OCI-LY7 (cell line): ENCODE measurements around the gene CFAP65. TPM values are rescaled to one million over a fixed set of nuclear protein-coding genes. Genes with fewer than 3 reads are reported as not detected.

Experiments used
- BruUV-seq: library from RNA; stranded (reverse); fragments of 400-500 nt; replicated peaks from 2 replicates; lab custom pipeline; 2021; lab: Mats Ljungman, UMichigan
- CTCF ChIA-PET: fragments of 300-600 bp; sonication (Branson Sonifier 250); formaldehyde crosslinking; loops from one replicate; lab custom pipeline; 2022; ENCODE audit warnings: antibody characterized with exemption; ENCODE audit not compliant: unreplicated experiment; lab: Charles Lee
- POLR2A ChIA-PET: fragments of 300-600 bp; sonication (Branson Sonifier 250); formaldehyde crosslinking; loops from one replicate; lab custom pipeline; 2022; ENCODE audit warnings: antibody characterized with exemption; lab: Charles Lee
- DNase-seq: peaks from one replicate; pipeline ENCODE4 v3.0.0-alpha.2; 2015; ENCODE audit warnings: low spot score
- H2AFZ ChIP-seq: fragments of 200-600 bp; sonication (generic), shearing (Covaris generic); 2 replicates; pipeline ENCODE4 v1.6.1; 2014; ENCODE audit warnings: mild to moderate bottlenecking, antibody characterized with exemption, low read length, moderate library complexity
- H3K27ac ChIP-seq: fragments of 200-600 bp; sonication (generic); 2 replicates; pipeline ENCODE4 v1.5.1; 2014; ENCODE audit warnings: mixed run types, low read depth, mild to moderate bottlenecking, moderate library complexity, low read length, inconsistent platforms; ENCODE audit not compliant: poor library complexity, severe bottlenecking
- H3K36me3 ChIP-seq: fragments of 200-600 bp; sonication (generic); 2 replicates; pipeline ENCODE4 v1.6.1; 2014; ENCODE audit warnings: mild to moderate bottlenecking, antibody characterized with exemption, low read length, moderate library complexity, mixed read lengths; ENCODE audit not compliant: insufficient read depth
- H3K4me1 ChIP-seq: fragments of 200-600 bp; sonication (generic); 2 replicates; pipeline ENCODE4 v1.5.1; 2014; ENCODE audit warnings: mild to moderate bottlenecking, low read length; ENCODE audit not compliant: insufficient read depth, poor library complexity, severe bottlenecking
- H3K4me2 ChIP-seq: fragments of 200-600 bp; sonication (generic); 2 replicates; pipeline ENCODE4 v1.6.1; 2014; ENCODE audit warnings: mild to moderate bottlenecking, low read length
- H3K4me3 ChIP-seq: fragments of 200-600 bp; sonication (generic); 2 replicates; pipeline ENCODE4 v1.5.1; 2014; ENCODE audit warnings: mild to moderate bottlenecking, low read depth, low read length; ENCODE audit not compliant: poor library complexity, severe bottlenecking
- H3K79me2 ChIP-seq: fragments of 200-600 bp; sonication (generic); 2 replicates; pipeline ENCODE4 v1.6.1; 2016; ENCODE audit warnings: low read depth, mild to moderate bottlenecking, low read length, moderate library complexity, mixed read lengths; ENCODE audit not compliant: insufficient read depth
- H3K9me2 ChIP-seq: fragments of 200-600 bp; sonication (generic); 2 replicates; pipeline ENCODE4 v1.6.1; 2016; ENCODE audit warnings: mild to moderate bottlenecking, low read length, mixed read lengths; ENCODE audit not compliant: insufficient read depth
- H3K9me3 ChIP-seq: fragments of 200-600 bp; sonication (generic); 2 replicates; pipeline ENCODE4 v1.6.1; 2014; ENCODE audit warnings: mild to moderate bottlenecking, mixed run types, low read length, mixed read lengths
- H4K20me1 ChIP-seq: fragments of 200-600 bp; sonication (generic); 2 replicates; pipeline ENCODE4 v1.6.1; 2014; ENCODE audit warnings: mild to moderate bottlenecking, antibody characterized with exemption, low read length, moderate library complexity, mixed read lengths; ENCODE audit not compliant: insufficient read depth
- CTCF ChIP-seq: fragments of 200-600 bp; sonication (generic); conservative IDR thresholded peaks from 2 replicates; pipeline ENCODE4 v1.5.1; 2014; ENCODE audit warnings: mild to moderate bottlenecking, antibody characterized with exemption, low read length, moderate library complexity, mixed read lengths
- EZH2phosphoT487 ChIP-seq: fragments of 200-600 bp; sonication (generic); IDR thresholded peaks from 2 replicates; pipeline ENCODE4 v1.6.1; 2018; ENCODE audit warnings: low read depth, borderline replicate concordance, mild to moderate bottlenecking, mixed run types, antibody characterized with exemption, low read length, moderate library complexity, mixed read lengths
- intact Hi-C: fragments of 100-400 bp; cut with micrococcal nuclease; formaldehyde crosslinking; loops from one replicate; pipeline ENCODE4 v1.10.0; 2022; ENCODE audit not compliant: unreplicated experiment
- total RNA-seq, 2 experiments: library from RNA; depleted of rRNA in 1 of 2; stranded (reverse); fragments of >200 nt in 1 of 2; shearing (Covaris generic) in 1 of 2; gene quantifications; 2 replicates each; pipeline ENCODE4 v1.2.3, GENCODE V29; 2014 to 2022

CFAP65 gene
- total RNA-seq, 2 experiments from 2014 or later: not detected

- Histone ChIP-seq H3K9me3 (no peaks in the 10 kb centered on the region), H2AFZ (no peak within 1 kb of the TSS), H3K4me1 (no peaks in the 10 kb centered on the region), H3K9me2 (no peaks in the 10 kb centered on the region), H3K27ac (no peak within 1 kb of the TSS), H3K36me3 (no peaks in the 10 kb centered on the region), H4K20me1 (no peaks in the 10 kb centered on the region), H3K4me2 (no peak within 1 kb of the TSS), H3K79me2 (no peaks in the 10 kb centered on the region), H3K4me3 (no peak within 1 kb of the TSS)
- DNase-seq: no peak
- BruUV-seq: no TSS peak
- CTCF ChIA-PET: no interaction called here
- POLR2A ChIA-PET: interaction anchor here (0.6 kb wide), 1 partner anchor 17 kb away, joined by 3 read pairs; no protein-coding TSS in a partner anchor
- TF ChIP-seq EZH2phosphoT487 (no peak), CTCF (no peak)
- intact Hi-C loops: no loop called here
These were observed 47.7 kb downstream of the CFAP65 start, which contains the start of gene CRYBA2 for GRCh38 chr2:218993345-218994315. TSS of gene CRYBA2 (minus strand) at chr2:218993422. CDS start at chr2:218993176, 246 bp downstream.

GRCh38 chr2:218992703-218993344 lies 48.5 kb downstream of the CFAP65 start:
- Histone ChIP-seq H3K4me1 (no peaks in the 10 kb centered on the region), H3K9me2 (no peaks in the 10 kb centered on the region), H3K36me3 (no peaks in the 10 kb centered on the region), H4K20me1 (no peaks in the 10 kb centered on the region), H2AFZ (no peak overlapping the region), H3K9me3 (no peaks in the 10 kb centered on the region), H3K79me2 (no peaks in the 10 kb centered on the region), H3K4me2 (no peak overlapping the region), H3K27ac (no peak overlapping the region), H3K4me3 (no peak overlapping the region)
- no TSS peak for BruUV-seq
- intact Hi-C loops: no loop called here
- POLR2A ChIA-PET: no interaction called here
- CTCF ChIA-PET: no interaction called here
- TF ChIP-seq CTCF (no peak), EZH2phosphoT487 (no peak)
- no peak for DNase-seq
